BLaER1 (cell line): Measurements from ENCODE around the gene MSL3.
A peak's percentile ranks its signal among the peaks of the same experiment; 100 is the strongest.

Experiments
- H3K27ac ChIP-seq: shearing (Covaris generic); formaldehyde crosslinking; 2 replicates; pipeline ENCODE4 v1.8.1; 2022
- H3K27me3 ChIP-seq: shearing (Covaris generic); formaldehyde crosslinking; 2 replicates; pipeline ENCODE4 v1.8.1; 2022
- H3K36me3 ChIP-seq: shearing (Covaris generic); formaldehyde crosslinking; 2 replicates; pipeline ENCODE4 v1.8.1; 2022
- H3K4me1 ChIP-seq: shearing (Covaris generic); formaldehyde crosslinking; 2 replicates; pipeline ENCODE4 v1.8.1; 2022
- H3K4me2 ChIP-seq: shearing (Covaris generic); formaldehyde crosslinking; 2 replicates; pipeline ENCODE4 v1.8.1; 2022
- H3K4me3 ChIP-seq: shearing (Covaris generic); formaldehyde crosslinking; 2 replicates; pipeline ENCODE4 v1.8.1; 2022
- H3K9ac ChIP-seq: shearing (Covaris generic); formaldehyde crosslinking; 2 replicates; pipeline ENCODE4 v1.8.1; 2022
- H3K9me3 ChIP-seq: shearing (Covaris generic); formaldehyde crosslinking; 2 replicates; pipeline ENCODE4 v1.8.1; 2022
- H4K20me1 ChIP-seq: shearing (Covaris generic); formaldehyde crosslinking; 2 replicates; pipeline ENCODE4 v1.8.1; 2022
- Cebpa-rat ChIP-seq: shearing (Covaris generic); IDR thresholded peaks from 2 replicates; pipeline ENCODE4 v1.8.1; 2022

MSL3 gene

GRCh38 chrX:11741574-11741973 is 16.5 kb upstream of the MSL3 start:
- Histone ChIP-seq H3K4me3 (no peak overlapping the region), H3K9ac (no peak overlapping the region), H3K36me3 (no peaks in the 10 kb centered on the region), H3K27me3 (peaks cover 81% of the 10 kb centered on the region), H3K4me2 (no peak overlapping the region), H4K20me1 (peaks cover 4% of the 10 kb centered on the region; the same call in 1 of the 2 replicates), H3K4me1 (no peaks in the 10 kb centered on the region), H3K9me3 (no peaks in the 10 kb centered on the region), H3K27ac (no peak overlapping the region)
- no peak for TF ChIP-seq Cebpa-rat

- H3K4me1 ChIP-seq = no peaks in the 10 kb centered on the region
- 0 out of 2 replicates have a peak, but pooled peaks cover 6% of the 10 kb centered on the region for H4K20me1 ChIP-seq
- TF ChIP-seq Cebpa-rat = no peak
- no peak overlapping the region for H3K27ac ChIP-seq
- no peaks in the 10 kb centered on the region for H3K9me3 ChIP-seq
- peaks cover 73% of the 10 kb centered on the region for H3K27me3 ChIP-seq
- H3K9ac ChIP-seq = no peak overlapping the region
- H3K36me3 ChIP-seq = no peaks in the 10 kb centered on the region
- H3K4me2 ChIP-seq = no peak overlapping the region
- no peak overlapping the region for H3K4me3 ChIP-seq
Measured at GRCh38 chrX:11745881-11746280, 12.2 kb upstream of the MSL3 start.

DNA sequence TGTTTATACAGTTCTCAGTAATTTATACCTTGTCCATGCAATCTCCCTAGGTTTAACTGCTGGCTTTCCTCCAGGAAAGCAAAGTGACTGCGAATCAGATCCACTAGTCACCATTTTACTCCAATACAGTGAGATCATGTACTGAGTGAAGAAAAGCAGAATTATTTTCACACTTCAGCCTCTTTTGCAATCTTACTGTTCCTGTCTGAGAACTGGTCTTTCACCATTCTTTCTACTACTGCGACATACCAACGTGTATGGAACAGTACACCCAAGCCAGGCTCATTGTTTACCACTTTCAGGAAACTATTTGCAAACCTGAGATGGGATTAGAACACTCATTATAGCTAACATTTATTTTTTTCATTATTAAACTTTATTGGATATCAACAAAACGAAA is 8.0 kb upstream of the MSL3 start:
- H3K9ac ChIP-seq = no peak overlapping the region
- no peaks in the 10 kb centered on the region for H3K4me1 ChIP-seq
- H4K20me1 ChIP-seq = 0 out of 2 replicates have a peak, but pooled peaks cover 6% of the 10 kb centered on the region
- peaks cover 80% of the 10 kb centered on the region for H3K27me3 ChIP-seq
- no peak overlapping the region for H3K27ac ChIP-seq
- no peak overlapping the region for H3K4me3 ChIP-seq
- no peak overlapping the region for H3K4me2 ChIP-seq
- H3K36me3 ChIP-seq = no peaks in the 10 kb centered on the region
- no peaks in the 10 kb centered on the region for H3K9me3 ChIP-seq
- no peak for TF ChIP-seq Cebpa-rat

DNA sequence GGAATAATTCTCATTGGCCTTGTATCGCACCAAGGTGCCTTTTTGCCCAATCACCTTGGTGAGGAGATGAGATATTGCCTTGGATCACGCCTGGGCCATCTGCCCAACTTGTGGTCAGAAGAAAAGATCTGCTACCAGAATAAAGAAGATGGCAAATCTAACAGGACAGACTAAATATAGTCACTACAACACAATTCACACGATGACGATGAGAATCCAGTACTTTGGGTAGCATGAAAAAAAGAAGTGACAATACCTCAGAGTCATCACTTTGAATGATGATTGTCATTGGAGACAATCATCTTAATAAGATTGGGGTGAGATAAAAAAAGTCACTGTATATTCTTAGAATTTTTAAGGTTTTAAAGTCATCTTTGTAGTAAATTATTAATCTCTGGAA is 7.3 kb upstream of the MSL3 start:
- Histone ChIP-seq H3K27me3 (peaks cover 79% of the 10 kb centered on the region), H3K4me2 (no peak overlapping the region), H3K27ac (no peak overlapping the region), H3K4me3 (no peak overlapping the region), H3K36me3 (no peaks in the 10 kb centered on the region), H3K9ac (no peak overlapping the region), H3K9me3 (no peaks in the 10 kb centered on the region), H4K20me1 (0 out of 2 replicates have a peak, but pooled peaks cover 6% of the 10 kb centered on the region), H3K4me1 (no peaks in the 10 kb centered on the region)
- TF ChIP-seq Cebpa-rat = no peak

DNA sequence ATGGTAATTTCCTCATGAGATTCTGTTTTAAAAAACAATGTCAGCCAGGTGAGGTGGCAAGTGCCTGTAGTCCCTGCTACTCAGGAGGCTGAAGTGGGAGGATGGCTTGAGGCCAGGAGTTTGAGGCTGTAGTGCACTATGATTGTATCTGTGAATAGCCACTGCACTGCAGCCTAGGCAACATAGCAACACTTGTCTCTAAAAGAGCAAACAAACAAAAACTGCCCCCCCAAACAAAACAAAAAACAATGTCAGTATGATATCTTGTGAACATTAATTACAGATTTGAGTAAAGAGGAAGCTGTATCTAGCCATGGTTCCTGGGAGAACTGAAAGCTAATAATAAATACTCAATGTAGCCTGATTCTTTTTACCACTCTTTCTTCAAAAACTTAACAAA is 6.8 kb upstream of the MSL3 start:
- Histone ChIP-seq H3K9ac (no peak overlapping the region), H3K9me3 (no peaks in the 10 kb centered on the region), H3K27ac (no peak overlapping the region), H3K27me3 (peaks cover 75% of the 10 kb centered on the region), H3K4me1 (no peaks in the 10 kb centered on the region), H4K20me1 (0 out of 2 replicates have a peak, but pooled peaks cover 6% of the 10 kb centered on the region), H3K4me3 (no peak overlapping the region), H3K4me2 (no peak overlapping the region), H3K36me3 (no peaks in the 10 kb centered on the region)
- TF ChIP-seq Cebpa-rat = no peak

DNA sequence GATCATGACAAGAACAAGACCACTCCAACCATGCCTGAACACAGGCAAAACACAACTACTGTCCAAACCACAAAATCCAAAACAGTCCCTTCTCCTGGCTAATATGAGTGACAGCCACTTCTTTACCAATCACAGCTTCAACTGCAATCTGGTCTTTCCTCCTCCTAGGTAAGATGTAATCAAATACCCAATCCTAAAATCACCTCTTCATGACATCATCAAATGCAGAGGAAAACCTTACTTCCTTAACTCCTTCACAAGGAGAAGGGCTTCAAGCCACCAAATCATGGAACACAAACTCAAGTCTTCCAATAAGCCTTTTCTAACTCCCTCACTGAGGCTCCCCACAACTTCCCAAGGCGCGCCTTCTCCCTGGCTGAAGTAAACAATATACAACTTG is 4.4 kb upstream of the MSL3 start:
- no peak overlapping the region for H3K4me3 ChIP-seq
- no peak overlapping the region for H3K4me2 ChIP-seq
- no peaks in the 10 kb centered on the region; the same call in 1 of the 2 replicates for H3K9me3 ChIP-seq
- H4K20me1 ChIP-seq = 0 out of 2 replicates have a peak, but pooled peaks cover 6% of the 10 kb centered on the region
- no peaks in the 10 kb centered on the region for H3K36me3 ChIP-seq
- H3K4me1 ChIP-seq = no peaks in the 10 kb centered on the region
- H3K9ac ChIP-seq = no peak overlapping the region
- H3K27me3 ChIP-seq = peaks cover 69% of the 10 kb centered on the region
- no peak overlapping the region for H3K27ac ChIP-seq
- no peak for TF ChIP-seq Cebpa-rat

- H3K4me1 ChIP-seq = no peaks in the 10 kb centered on the region
- no peaks in the 10 kb centered on the region; the same call in 1 of the 2 replicates for H3K9me3 ChIP-seq
- H3K27ac ChIP-seq = no peak overlapping the region
- no peak for TF ChIP-seq Cebpa-rat
- H3K27me3 ChIP-seq = peaks cover 55% of the 10 kb centered on the region
- H4K20me1 ChIP-seq = no peaks in the 10 kb centered on the region
- no peaks in the 10 kb centered on the region for H3K36me3 ChIP-seq
- H3K4me2 ChIP-seq = no peak overlapping the region
- no peak overlapping the region for H3K4me3 ChIP-seq
- no peak overlapping the region for H3K9ac ChIP-seq
Measured at GRCh38 chrX:11754958-11755645, 2.9 kb upstream of the MSL3 start.

GRCh38 chrX:11755724-11756123 is 2.3 kb upstream of the MSL3 start:
- H3K4me2 ChIP-seq = no peak overlapping the region
- H3K9ac ChIP-seq = no peak overlapping the region
- H3K4me3 ChIP-seq = no peak overlapping the region
- peaks cover 2% of the 10 kb centered on the region for H3K4me1 ChIP-seq
- H3K27me3 ChIP-seq = peaks cover 54% of the 10 kb centered on the region
- no peak overlapping the region for H3K27ac ChIP-seq
- H3K9me3 ChIP-seq = no peaks in the 10 kb centered on the region; the same call in 1 of the 2 replicates
- H4K20me1 ChIP-seq = no peaks in the 10 kb centered on the region
- TF ChIP-seq Cebpa-rat = no peak
- peaks cover under 1% of the 10 kb centered on the region; the same call in 1 of the 2 replicates for H3K36me3 ChIP-seq

DNA sequence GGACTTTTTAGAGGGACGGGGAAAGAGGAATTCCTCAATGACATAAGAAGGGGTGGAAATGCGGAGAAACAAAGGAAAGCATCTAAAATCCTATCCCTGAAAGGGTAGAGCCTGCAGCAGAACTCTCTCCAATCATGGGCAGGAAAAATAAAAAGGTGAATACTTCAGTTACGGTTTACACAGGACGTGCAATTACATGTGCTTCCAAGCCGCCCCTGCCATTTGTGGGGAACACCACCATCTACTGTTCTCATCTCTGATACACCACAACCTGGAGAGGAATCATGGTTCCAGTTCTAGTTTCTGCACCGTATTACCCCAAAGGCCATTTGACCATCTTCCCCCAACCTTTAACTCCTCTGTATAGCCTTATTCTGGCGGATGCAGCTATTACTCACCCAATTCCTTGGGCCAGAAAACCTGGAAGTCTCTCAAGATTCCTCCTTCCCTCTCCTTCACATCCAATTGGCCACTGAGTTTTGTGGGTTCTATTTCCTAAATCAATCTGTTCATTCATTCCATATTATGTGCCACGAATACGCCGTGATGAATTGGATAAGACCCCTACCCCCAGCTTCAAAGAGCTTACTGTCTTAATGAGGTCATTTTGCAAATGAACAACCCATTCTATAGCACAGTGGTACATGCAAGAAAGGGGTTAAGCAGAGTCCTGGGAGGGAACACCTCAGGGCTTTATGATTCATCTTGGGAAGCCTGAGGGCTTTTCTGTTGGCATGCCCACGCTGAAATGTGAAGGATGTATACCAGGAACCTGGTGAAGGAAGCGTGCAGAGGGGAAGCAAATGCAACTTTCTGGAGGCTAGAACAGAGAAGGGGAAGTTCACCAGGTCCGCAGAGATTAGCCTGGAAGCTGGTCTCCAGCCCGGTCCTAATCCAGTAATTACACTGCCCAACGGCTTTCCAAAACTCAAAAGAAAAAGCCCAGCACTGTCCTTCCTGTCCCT is 1.4 kb upstream of the MSL3 start:
- TF ChIP-seq Cebpa-rat = no peak
- no peaks in the 10 kb centered on the region for H4K20me1 ChIP-seq
- no peak overlapping the region; the same call in 1 of the 2 replicates for H3K9ac ChIP-seq
- H3K9me3 ChIP-seq = no peaks in the 10 kb centered on the region; the same call in 1 of the 2 replicates
- peak overlapping the region; percentile 77 for H3K4me3 ChIP-seq
- peaks cover 55% of the 10 kb centered on the region for H3K27me3 ChIP-seq
- H3K4me1 ChIP-seq = peaks cover 7% of the 10 kb centered on the region
- peak overlapping the region; percentile 77 for H3K4me2 ChIP-seq
- peaks cover 5% of the 10 kb centered on the region; the same call in 1 of the 2 replicates for H3K36me3 ChIP-seq
- H3K27ac ChIP-seq = no peak overlapping the region

- peak overlapping the region; percentile 71 for H3K27ac ChIP-seq
- H3K9me3 ChIP-seq = no peaks in the 10 kb centered on the region; the same call in 1 of the 2 replicates
- no peak for TF ChIP-seq Cebpa-rat
- no peaks in the 10 kb centered on the region for H4K20me1 ChIP-seq
- H3K27me3 ChIP-seq = peaks cover 55% of the 10 kb centered on the region
- H3K4me2 ChIP-seq = peak overlapping the region; percentile 77
- peaks cover 7% of the 10 kb centered on the region for H3K4me1 ChIP-seq
- peaks cover 10% of the 10 kb centered on the region; the same call in 1 of the 2 replicates for H3K36me3 ChIP-seq
- peak overlapping the region; percentile 74 for H3K9ac ChIP-seq
- H3K4me3 ChIP-seq = peak overlapping the region; percentile 77
Measured at GRCh38 chrX:11757397-11757718, 679 bp upstream of the MSL3 start.
